HG03565 (cell line): ENCODE measurements around the gene ARHGAP15.
A peak's percentile ranks its signal among the peaks of the same experiment; 100 is the strongest.

ENCODE experiments used
- ATAC-seq: cut with Tn5 transposase; IDR thresholded peaks from one replicate; pipeline ENCODE4 v1.9.1; 2021; ENCODE audit warnings: mild to moderate bottlenecking, moderate library complexity; ENCODE audit not compliant: unreplicated experiment

Gene ARHGAP15

GRCh38 chr2:143165291-143165690 lies 36.1 kb downstream of the ARHGAP15 start:
- no peak for ATAC-seq

- no peak for ATAC-seq
These were observed 39.9 kb downstream of the ARHGAP15 start for GRCh38 chr2:143169105-143169504.

GRCh38 chr2:143171817-143172216 lies 42.6 kb downstream of the ARHGAP15 start:
- no peak for ATAC-seq

GRCh38 chr2:143175438-143175837 lies 46.2 kb downstream of the ARHGAP15 start:
- ATAC-seq, result no peak

- ATAC-seq, result no peak
These were observed 47.4 kb downstream of the ARHGAP15 start for GRCh38 chr2:143176606-143177005.

GRCh38 chr2:143177096-143177786 lies 48.0 kb downstream of the ARHGAP15 start:
- peak; percentile 98 for ATAC-seq

GRCh38 chr2:143181494-143181893 lies 52.3 kb downstream of the ARHGAP15 start:
- no peak for ATAC-seq

- ATAC-seq, result no peak
These were observed 53.4 kb downstream of the ARHGAP15 start for GRCh38 chr2:143182649-143183048.

GRCh38 chr2:143183804-143184463 lies 54.7 kb downstream of the ARHGAP15 start:
- ATAC-seq, result peak; percentile 96

- ATAC-seq, result no peak
These were observed 57.7 kb downstream of the ARHGAP15 start for GRCh38 chr2:143186876-143187275.

GRCh38 chr2:143190431-143190830 lies 61.2 kb downstream of the ARHGAP15 start:
- no peak for ATAC-seq

- no peak for ATAC-seq
These were observed 62.9 kb downstream of the ARHGAP15 start for GRCh38 chr2:143192106-143192505.

- ATAC-seq, result no peak
These were observed 63.5 kb downstream of the ARHGAP15 start for GRCh38 chr2:143192716-143193115.

GRCh38 chr2:143193121-143193520 lies 63.9 kb downstream of the ARHGAP15 start:
- no peak for ATAC-seq

- ATAC-seq, result no peak
These were observed 66.3 kb downstream of the ARHGAP15 start for GRCh38 chr2:143195511-143195910.

- ATAC-seq, result no peak
These were observed 74.8 kb downstream of the ARHGAP15 start for GRCh38 chr2:143204062-143204461.

- ATAC-seq, result peak; percentile 70
These were observed 76.0 kb downstream of the ARHGAP15 start for GRCh38 chr2:143205106-143205764.

- no peak for ATAC-seq
These were observed 80.6 kb downstream of the ARHGAP15 start for GRCh38 chr2:143209570-143210445.

GRCh38 chr2:143210446-143210819 lies 81.2 kb downstream of the ARHGAP15 start:
- ATAC-seq, result no peak

- ATAC-seq, result no peak
These were observed 88.4 kb downstream of the ARHGAP15 start for GRCh38 chr2:143217512-143218115.

- no peak for ATAC-seq
These were observed 89.4 kb downstream of the ARHGAP15 start for GRCh38 chr2:143218621-143219020.
